Measurements from ENCODE around the gene FGD3.

The FGD3 gene

DNA sequence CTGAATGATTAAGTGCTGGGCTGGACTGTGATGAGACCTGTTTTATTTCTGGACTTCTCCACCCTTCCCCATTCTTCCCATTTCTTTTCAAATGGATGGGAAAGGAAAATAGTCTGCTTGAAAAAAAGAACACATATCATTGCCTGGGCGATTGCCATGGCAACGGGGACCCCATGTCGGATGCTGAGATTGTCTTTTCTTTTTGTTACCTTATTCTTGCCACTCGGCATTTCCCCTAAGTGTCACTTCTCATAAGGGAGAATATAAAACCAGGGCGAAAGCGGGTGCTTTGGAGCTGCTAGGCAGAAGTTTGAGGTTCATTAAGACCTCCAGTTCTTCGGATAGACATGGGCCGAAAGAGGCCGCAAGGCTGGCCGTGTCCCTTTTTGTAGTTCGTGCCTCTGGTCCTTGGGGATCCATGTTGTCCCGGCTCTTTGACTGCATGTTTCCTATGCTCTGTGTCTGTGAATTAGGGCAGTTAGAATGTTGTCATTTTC lies 763 bp downstream of the FGD3 start:
- Histone ChIP-seq H2AFZ (ENCODE audit: low read depth, low read length) (peak overlapping the region; percentile 57), H3K36me3 (ENCODE audit: insufficient read depth, low read length) (no peaks in the 10 kb centered on the region), H3K27me3 (ENCODE audit: insufficient read depth, low read length) (no peaks in the 10 kb centered on the region), H3K4me1 (ENCODE audit: insufficient read depth, low read length) (peaks cover 33% of the 10 kb centered on the region), H3K4me3 (ENCODE audit: low read length) (peak overlapping the region; percentile 38), H3K9me3 (ENCODE audit: low read length) (no peaks in the 10 kb centered on the region)

DNA sequence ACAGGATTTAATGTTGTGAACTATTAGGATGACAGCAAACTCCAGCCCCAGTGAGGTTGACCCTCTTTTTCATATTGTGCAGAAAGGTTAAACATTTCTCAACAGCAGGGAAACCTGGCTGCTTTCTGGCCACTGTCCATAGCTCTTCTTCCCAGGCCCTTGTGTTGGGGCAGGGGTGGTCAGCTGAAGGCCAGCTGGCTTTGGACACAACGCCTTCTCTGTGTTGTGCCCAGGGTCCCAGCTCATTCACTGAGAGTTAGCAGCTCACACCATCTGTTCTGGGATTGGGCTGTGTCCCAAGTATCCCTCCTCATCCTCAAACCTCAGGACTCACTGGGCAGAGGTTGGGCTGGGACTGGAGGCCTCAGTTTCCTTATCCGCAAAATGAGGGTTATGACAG lies 1.3 kb downstream of the FGD3 start:
- Histone ChIP-seq H3K4me1 (ENCODE audit: insufficient read depth, low read length) (peaks cover 37% of the 10 kb centered on the region), H3K9me3 (ENCODE audit: low read length) (no peaks in the 10 kb centered on the region), H3K27me3 (ENCODE audit: insufficient read depth, low read length) (no peaks in the 10 kb centered on the region), H3K36me3 (ENCODE audit: insufficient read depth, low read length) (no peaks in the 10 kb centered on the region), H3K4me3 (ENCODE audit: low read length) (peak overlapping the region; percentile 38), H2AFZ (ENCODE audit: low read depth, low read length) (no peak overlapping the region)

DNA sequence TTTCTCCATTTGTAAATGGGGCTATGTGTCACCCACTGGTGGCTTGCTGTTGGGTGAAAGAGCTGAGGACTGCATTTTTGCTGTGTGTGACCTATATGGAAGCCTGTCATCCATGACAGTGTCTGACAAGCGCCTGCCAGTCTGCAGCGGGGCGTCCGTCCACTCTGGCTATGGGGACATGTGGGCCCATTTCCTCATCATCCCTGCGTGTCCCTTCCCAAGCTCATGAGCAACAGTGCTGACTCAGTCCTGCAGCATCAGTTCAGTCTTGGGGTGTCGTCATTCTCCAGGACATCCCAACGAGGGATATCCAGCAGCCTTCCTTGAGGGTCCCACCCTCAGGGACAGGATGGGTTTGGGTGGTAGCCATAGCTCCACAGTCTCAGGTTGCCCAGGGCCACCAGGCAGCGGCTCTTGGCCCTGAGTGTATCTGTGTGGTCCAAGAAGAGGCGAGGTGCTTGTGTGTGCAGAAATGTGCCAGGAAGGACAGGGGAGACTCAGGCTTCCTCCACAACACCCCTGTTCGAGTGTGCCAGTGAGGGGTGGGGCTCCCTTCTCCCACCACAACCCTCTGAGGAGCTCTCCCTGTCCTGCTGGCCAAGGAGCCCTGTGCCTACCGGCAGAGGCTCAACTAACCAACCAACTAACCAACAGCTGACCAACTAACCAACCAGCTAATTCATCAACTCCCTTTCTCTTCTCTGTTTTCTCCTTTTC lies 2.1 kb downstream of the FGD3 start:
- no peak overlapping the region for H2AFZ ChIP-seq (ENCODE audit: low read depth, low read length)
- H3K4me1 ChIP-seq (ENCODE audit: insufficient read depth, low read length): peaks cover 37% of the 10 kb centered on the region
- H3K36me3 ChIP-seq (ENCODE audit: insufficient read depth, low read length): no peaks in the 10 kb centered on the region
- no peaks in the 10 kb centered on the region for H3K9me3 ChIP-seq (ENCODE audit: low read length)
- H3K27me3 ChIP-seq (ENCODE audit: insufficient read depth, low read length): no peaks in the 10 kb centered on the region
- no peak overlapping the region for H3K4me3 ChIP-seq (ENCODE audit: low read length)

DNA sequence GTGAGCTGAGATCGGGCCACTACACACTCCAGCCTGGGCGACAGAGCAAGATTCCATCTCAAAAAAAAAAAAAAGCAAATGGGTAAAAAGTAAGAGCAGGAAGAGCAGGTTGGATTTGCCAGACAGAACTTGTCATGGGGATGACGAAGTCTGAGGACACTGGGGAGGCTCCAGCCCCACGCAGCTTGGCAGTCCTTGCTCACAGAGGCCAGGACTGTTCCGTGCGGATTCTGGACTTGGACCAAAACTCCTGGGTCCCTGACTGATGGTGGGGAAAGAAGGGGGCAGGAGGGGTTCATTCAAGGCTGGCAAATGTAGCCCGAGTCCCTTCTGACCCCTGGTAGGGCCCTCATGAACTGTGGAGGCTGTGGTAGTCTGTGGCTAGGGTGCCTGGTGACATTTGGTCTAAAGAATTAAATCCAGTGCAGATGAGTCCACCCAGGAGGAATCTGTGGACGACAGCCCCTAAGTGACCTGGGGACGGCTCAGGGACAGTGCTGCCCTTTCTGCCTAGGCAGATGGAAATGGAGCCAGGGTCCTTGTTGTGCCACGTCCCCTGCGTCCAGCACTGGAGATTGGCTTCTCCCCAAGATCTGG lies 3.1 kb downstream of the FGD3 start:
- H2AFZ ChIP-seq (ENCODE audit: low read depth, low read length): no peak overlapping the region
- no peak overlapping the region for H3K4me3 ChIP-seq (ENCODE audit: low read length)

DNA sequence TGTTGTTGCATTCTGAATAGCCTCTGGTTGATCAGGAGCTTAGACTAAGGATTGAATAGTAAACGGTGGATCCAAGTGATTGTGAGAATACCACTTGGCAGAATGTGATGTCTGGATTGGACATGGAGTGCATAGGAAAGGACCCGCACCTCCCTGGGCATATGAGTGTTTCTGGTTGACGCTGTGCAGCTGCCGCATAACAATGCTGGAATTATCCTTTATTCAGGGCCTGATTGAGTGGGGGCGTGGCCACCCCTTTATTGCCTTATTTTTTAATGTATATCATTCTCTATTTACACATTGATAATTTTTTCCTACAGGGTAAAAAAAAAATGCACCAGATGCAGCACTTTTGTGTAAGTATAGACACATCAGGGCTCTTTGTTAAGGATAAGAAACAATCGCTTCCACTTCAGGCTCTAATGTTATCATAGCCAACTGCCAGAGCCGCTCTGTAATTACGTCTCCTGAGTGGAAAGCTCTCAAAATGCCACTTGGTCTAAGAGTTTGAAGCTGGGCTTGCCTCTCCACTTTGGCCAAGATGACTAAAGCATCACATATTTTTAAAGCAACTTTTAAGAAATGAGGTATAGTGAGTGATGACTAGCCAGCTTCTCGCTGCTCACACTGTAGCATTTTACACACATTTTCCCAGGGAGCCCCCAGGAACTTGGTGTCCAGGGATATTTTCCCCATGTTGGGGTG lies 5.7 kb downstream of the FGD3 start:
- H2AFZ ChIP-seq (ENCODE audit: low read depth, low read length): no peak overlapping the region
- H3K4me3 ChIP-seq (ENCODE audit: low read length): no peak overlapping the region
- H3K27me3 ChIP-seq (ENCODE audit: insufficient read depth, low read length): no peaks in the 10 kb centered on the region
- H3K4me1 ChIP-seq (ENCODE audit: insufficient read depth, low read length): peaks cover 24% of the 10 kb centered on the region
- no peaks in the 10 kb centered on the region for H3K9me3 ChIP-seq (ENCODE audit: low read length)
- no peaks in the 10 kb centered on the region for H3K36me3 ChIP-seq (ENCODE audit: insufficient read depth, low read length)

More for the DNA sequence above, 3.1 kb downstream of the FGD3 start:
- no peaks in the 10 kb centered on the region for H3K27me3 ChIP-seq (ENCODE audit: insufficient read depth, low read length)
- no peaks in the 10 kb centered on the region for H3K36me3 ChIP-seq (ENCODE audit: insufficient read depth, low read length)
- H3K9me3 ChIP-seq (ENCODE audit: low read length): no peaks in the 10 kb centered on the region
- H3K4me1 ChIP-seq (ENCODE audit: insufficient read depth, low read length): peaks cover 37% of the 10 kb centered on the region

DNA sequence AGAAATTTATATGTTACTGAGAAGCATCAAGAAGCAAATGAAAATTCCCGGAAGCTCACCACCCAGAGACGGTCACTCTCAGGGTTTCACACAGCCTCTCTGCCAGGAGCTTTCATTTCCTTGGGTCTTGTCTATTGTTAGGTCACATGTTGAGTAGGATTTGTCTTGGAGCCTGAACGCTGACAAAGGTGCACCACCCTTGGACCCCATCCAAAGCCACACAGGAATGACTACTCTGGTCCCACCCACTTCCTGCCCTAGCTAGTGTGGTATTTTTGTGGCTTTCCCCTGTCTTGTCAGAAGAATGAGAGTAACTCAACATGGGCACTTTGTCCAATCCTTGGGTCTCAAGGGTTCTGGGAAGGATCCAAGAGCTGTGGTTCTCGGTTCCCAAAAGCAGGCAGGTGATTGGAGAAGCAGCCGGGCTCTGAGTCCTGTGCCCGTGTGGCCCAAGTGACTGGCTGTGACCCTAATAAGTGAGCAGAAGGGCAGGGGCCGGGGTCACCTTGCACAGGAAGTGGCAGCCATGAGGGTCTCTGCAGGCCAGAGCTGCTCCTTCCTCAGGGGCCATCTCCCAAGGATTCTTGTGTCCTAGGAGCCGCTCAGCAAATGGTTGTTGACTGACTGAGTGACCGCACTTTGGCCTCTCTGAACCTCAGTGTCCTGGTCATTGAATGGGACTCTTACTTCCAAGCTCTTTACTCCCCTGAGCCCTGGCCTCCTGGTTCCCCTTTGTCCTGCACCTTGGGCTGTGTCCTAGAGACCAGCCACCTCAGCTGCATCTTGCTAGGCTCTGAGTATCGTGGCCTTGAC lies 6.9 kb downstream of the FGD3 start:
- Histone ChIP-seq H3K27me3 (ENCODE audit: insufficient read depth, low read length) (no peaks in the 10 kb centered on the region), H3K4me1 (ENCODE audit: insufficient read depth, low read length) (peaks cover 12% of the 10 kb centered on the region), H2AFZ (ENCODE audit: low read depth, low read length) (no peak overlapping the region), H3K36me3 (ENCODE audit: insufficient read depth, low read length) (no peaks in the 10 kb centered on the region), H3K9me3 (ENCODE audit: low read length) (no peaks in the 10 kb centered on the region), H3K4me3 (ENCODE audit: low read length) (no peak overlapping the region)

DNA sequence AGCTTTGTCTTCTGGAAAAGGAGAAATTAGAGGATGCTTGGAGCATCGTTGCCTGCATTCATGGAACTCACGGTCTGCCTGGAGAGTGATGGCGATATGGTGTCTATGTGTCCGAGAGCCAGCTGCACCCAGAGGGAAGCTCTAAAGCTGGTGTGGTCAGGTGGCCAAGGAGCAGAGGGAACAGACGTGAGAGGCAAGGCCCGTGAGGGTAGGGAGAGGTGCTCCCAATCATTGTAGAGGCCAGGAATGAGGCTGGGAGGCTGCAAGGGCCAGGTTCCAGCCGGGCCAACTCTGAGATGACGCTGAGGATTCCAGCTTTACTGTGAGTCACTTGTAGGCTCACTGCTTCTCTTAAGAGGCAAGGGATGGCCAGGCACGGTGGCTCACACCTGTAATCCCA lies 7.6 kb downstream of the FGD3 start:
- no peaks in the 10 kb centered on the region for H3K9me3 ChIP-seq (ENCODE audit: low read length)
- no peak overlapping the region for H3K4me3 ChIP-seq (ENCODE audit: low read length)
- no peak overlapping the region for H2AFZ ChIP-seq (ENCODE audit: low read depth, low read length)
- H3K36me3 ChIP-seq (ENCODE audit: insufficient read depth, low read length): no peaks in the 10 kb centered on the region
- peaks cover 11% of the 10 kb centered on the region for H3K4me1 ChIP-seq (ENCODE audit: insufficient read depth, low read length)
- H3K27me3 ChIP-seq (ENCODE audit: insufficient read depth, low read length): no peaks in the 10 kb centered on the region

DNA sequence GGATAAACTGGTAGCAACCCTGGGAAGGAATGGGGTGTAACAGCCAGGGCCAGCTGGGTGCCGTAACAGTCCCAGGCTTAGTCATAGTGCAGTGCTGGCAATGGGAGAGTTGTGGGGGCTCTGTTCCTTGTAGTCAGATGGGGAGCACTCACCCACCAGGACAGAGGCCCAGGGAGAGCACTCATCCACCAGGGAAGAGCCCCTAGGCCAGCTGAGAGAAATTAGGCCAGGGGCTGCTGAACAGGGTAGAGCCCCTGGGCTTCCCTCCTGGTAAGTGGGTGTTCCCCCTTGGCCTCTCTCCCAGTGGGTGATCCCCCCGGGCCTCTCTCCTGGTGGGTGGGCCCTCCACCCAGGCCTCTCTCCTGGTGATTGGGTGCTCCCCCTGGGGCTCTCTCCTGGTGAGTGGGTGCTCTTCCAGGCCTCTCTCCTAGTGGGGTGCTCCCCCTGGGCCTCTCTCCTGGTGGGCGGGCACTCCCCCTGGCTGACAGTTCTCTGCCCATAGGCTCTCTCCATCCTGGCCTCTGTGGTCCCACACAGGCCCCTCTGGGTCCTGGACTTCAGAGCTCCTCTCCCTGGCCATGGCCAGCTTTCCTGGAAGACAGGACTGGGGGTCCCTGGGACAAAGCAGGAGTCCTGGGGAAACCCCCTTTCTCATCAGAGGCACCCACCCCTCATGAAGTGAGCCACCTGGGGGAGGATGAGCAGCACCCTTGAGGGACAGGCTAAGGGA lies 13.4 kb downstream of the FGD3 start:
- no peaks in the 10 kb centered on the region for H3K27me3 ChIP-seq (ENCODE audit: insufficient read depth, low read length)
- H2AFZ ChIP-seq (ENCODE audit: low read depth, low read length): no peak overlapping the region
- no peaks in the 10 kb centered on the region for H3K9me3 ChIP-seq (ENCODE audit: low read length)
- no peak overlapping the region for H3K4me3 ChIP-seq (ENCODE audit: low read length)
- H3K4me1 ChIP-seq (ENCODE audit: insufficient read depth, low read length): peaks cover 6% of the 10 kb centered on the region
- H3K36me3 ChIP-seq (ENCODE audit: insufficient read depth, low read length): no peaks in the 10 kb centered on the region

DNA sequence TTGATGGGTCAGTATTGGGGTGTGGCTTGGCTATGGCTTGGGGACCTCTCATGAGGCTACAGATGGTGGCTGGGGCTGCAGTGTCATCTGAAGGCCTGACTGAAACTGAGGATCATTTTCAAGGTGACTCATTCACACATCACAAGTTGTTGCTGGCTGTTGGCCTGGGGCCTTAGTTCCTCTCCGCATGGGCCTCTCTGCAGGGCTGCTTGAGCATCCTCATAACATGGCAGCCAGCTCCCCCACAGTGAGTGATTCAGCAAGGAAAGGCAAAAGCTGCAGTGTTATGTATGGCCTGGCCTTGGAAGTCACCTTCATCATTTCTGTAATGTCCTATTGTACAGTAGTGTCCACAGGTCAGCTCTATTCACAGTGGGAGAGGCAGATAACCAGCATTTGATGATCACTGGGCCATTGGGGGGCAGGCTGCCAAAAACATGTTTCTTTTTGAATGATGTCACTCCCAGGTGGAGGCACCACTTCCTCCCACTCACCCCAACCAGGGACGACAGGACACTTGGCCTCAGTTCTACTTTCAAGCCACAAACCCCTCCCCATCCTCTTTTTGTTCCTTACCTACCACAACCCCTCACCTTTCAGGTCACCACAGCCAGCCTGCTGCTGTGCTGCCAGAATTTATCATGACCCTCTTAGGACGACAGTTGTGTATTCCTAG lies 14.4 kb downstream of the FGD3 start:
- H2AFZ ChIP-seq (ENCODE audit: low read depth, low read length): no peak overlapping the region
- H3K4me1 ChIP-seq (ENCODE audit: insufficient read depth, low read length): peaks cover 6% of the 10 kb centered on the region
- no peak overlapping the region for H3K4me3 ChIP-seq (ENCODE audit: low read length)
- no peaks in the 10 kb centered on the region for H3K9me3 ChIP-seq (ENCODE audit: low read length)
- H3K27me3 ChIP-seq (ENCODE audit: insufficient read depth, low read length): no peaks in the 10 kb centered on the region
- H3K36me3 ChIP-seq (ENCODE audit: insufficient read depth, low read length): no peaks in the 10 kb centered on the region

DNA sequence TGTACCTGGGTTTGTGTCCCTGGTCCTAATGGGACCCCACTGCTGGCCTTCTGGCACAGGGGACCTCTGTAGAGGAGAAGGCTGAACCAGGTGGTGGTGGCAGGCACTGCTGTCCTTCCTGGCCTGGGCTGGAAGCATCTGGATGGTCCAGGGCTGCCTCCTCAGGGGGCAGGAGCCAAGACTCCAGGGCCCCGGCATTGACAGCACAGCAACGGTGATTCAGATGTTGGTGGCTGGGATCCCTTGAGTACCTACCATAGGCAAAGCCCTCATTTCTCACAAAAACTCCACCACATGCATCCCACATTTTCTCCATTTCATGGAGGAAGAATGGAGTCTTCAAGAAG lies 15.0 kb downstream of the FGD3 start:
- H2AFZ ChIP-seq (ENCODE audit: low read depth, low read length): no peak overlapping the region
- H3K9me3 ChIP-seq (ENCODE audit: low read length): no peaks in the 10 kb centered on the region
- no peaks in the 10 kb centered on the region for H3K27me3 ChIP-seq (ENCODE audit: insufficient read depth, low read length)
- H3K4me1 ChIP-seq (ENCODE audit: insufficient read depth, low read length): peaks cover 6% of the 10 kb centered on the region
- H3K4me3 ChIP-seq (ENCODE audit: low read length): no peak overlapping the region
- no peaks in the 10 kb centered on the region for H3K36me3 ChIP-seq (ENCODE audit: insufficient read depth, low read length)

DNA sequence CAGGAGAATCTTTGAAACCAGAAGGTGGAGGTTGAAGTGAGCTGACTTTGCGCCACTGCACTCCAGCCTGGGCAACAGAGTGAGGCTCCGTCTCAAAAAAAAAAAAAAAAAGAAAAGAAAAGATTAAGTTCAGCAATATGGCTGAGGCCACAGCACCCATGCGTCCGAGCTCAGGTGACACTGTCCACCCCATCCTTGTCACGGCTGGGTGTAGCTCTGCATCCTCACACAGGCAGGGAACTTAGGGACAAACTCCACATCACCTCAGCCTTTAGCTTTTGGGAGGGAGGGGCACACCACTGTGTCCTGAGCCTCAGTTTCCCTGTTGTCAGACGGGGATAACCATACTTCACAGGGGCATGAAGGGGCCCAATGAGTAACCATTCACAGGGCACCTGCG lies 15.5 kb downstream of the FGD3 start:
- Histone ChIP-seq H2AFZ (ENCODE audit: low read depth, low read length) (no peak overlapping the region), H3K4me3 (ENCODE audit: low read length) (no peak overlapping the region), H3K4me1 (ENCODE audit: insufficient read depth, low read length) (peaks cover 6% of the 10 kb centered on the region), H3K9me3 (ENCODE audit: low read length) (no peaks in the 10 kb centered on the region), H3K36me3 (ENCODE audit: insufficient read depth, low read length) (no peaks in the 10 kb centered on the region), H3K27me3 (ENCODE audit: insufficient read depth, low read length) (no peaks in the 10 kb centered on the region)
